Tibial nerve (tissue), 4 donors: ENCODE data around the gene PRKCH.

ENCODE experiments used
- CTCF ChIP-seq, 5 experiments: fragments of 200-600 bp in 3 of 5; fragments of 450-650 bp in 2 of 5; sonication (generic) in 3 of 5; IDR thresholded peaks; one replicate each; pipeline ENCODE4 v1.5.1; 2016 to 2019; ENCODE audit warnings: antibody characterized with exemption in 5 of 5, mild to moderate bottlenecking in 3 of 5, moderate library complexity in 2 of 5
- EP300 ChIP-seq, 2 donors: sonication (generic); formaldehyde crosslinking; IDR thresholded peaks; one replicate each; pipeline ENCODE4 v1.6.1; 2017; ENCODE audit warnings: antibody characterized with exemption in 2 of 2, mild to moderate bottlenecking in 1 of 2

GRCh38 chr14:61468063-61468825 is 146.9 kb downstream of the PRKCH start:
- TF ChIP-seq CTCF (IDR thresholded peaks at IDR 0.05) (no peak), EP300 (IDR thresholded peaks at IDR 0.05) (no peak)
